HG03135 (cell line): ENCODE results near the gene CCDC149.

ENCODE experiments used
- ATAC-seq: cut with Tn5 transposase; IDR thresholded peaks from one replicate; pipeline ENCODE4 v1.9.1; 2021; ENCODE audit warnings: mild to moderate bottlenecking, moderate library complexity; ENCODE audit not compliant: unreplicated experiment

The CCDC149 gene

GRCh38 chr4:24805566-24805965 is 107.3 kb downstream of the CCDC149 start:
- no peak for ATAC-seq

- no peak for ATAC-seq
Measured at GRCh38 chr4:24805067-24805466, 107.8 kb downstream of the CCDC149 start.

GRCh38 chr4:24802648-24803047 is 110.2 kb downstream of the CCDC149 start:
- no peak for ATAC-seq

GRCh38 chr4:24801136-24801855 is 111.5 kb downstream of the CCDC149 start:
- no peak for ATAC-seq

- ATAC-seq: no peak
Measured at GRCh38 chr4:24800325-24800895, 112.4 kb downstream of the CCDC149 start.

GRCh38 chr4:24799544-24800324 is 113.1 kb downstream of the CCDC149 start:
- ATAC-seq: no peak

GRCh38 chr4:24799196-24799543 is 113.7 kb downstream of the CCDC149 start:
- no peak for ATAC-seq

GRCh38 chr4:24798036-24798610 is 114.7 kb downstream of the CCDC149 start:
- no peak for ATAC-seq

GRCh38 chr4:24796620-24797019 is 116.2 kb downstream of the CCDC149 start:
- ATAC-seq: no peak

GRCh38 chr4:24795666-24796381 is 117.0 kb downstream of the CCDC149 start:
- ATAC-seq: no peak

GRCh38 chr4:24794916-24795665 is 117.8 kb downstream of the CCDC149 start, which contains the start of gene SOD3:
TSS of gene SOD3 (plus strand) at chr4:24795573. CDS start at chr4:24799522, 3,949 bp downstream.
- no peak for ATAC-seq

GRCh38 chr4:24794480-24794879 is 118.4 kb downstream of the CCDC149 start:
- no peak for ATAC-seq

- ATAC-seq: no peak
Measured at GRCh38 chr4:24794051-24794450, 118.8 kb downstream of the CCDC149 start.

- ATAC-seq: no peak
Measured at GRCh38 chr4:24793219-24794005, 119.4 kb downstream of the CCDC149 start.

- ATAC-seq: no peak
Measured at GRCh38 chr4:24792552-24792951, 120.3 kb downstream of the CCDC149 start.

- no peak for ATAC-seq
Measured at GRCh38 chr4:24791043-24791442, 121.8 kb downstream of the CCDC149 start.

- ATAC-seq: no peak
Measured at GRCh38 chr4:24783506-24783905, 129.3 kb downstream of the CCDC149 start.

- ATAC-seq: no peak
Measured at GRCh38 chr4:24781999-24782745, 130.7 kb downstream of the CCDC149 start.
